GM12891 (cell line): ENCODE measurements around the gene SYCP2.

ENCODE experiments used
- PAX5 ChIP-seq: IDR thresholded peaks from 2 replicates; pipeline ENCODE4 v1.6.1; 2011; ENCODE audit warnings: low read length, moderate library complexity, mild to moderate bottlenecking; ENCODE audit not compliant: insufficient read depth, severe bottlenecking
- POLR2A ChIP-seq: IDR thresholded peaks from 2 replicates; pipeline ENCODE4 v1.6.1; 2011; ENCODE audit warnings: low read depth, low read length, control low read depth
- POLR2AphosphoS5 ChIP-seq: IDR thresholded peaks from 2 replicates; pipeline ENCODE4 v1.6.1; 2011; ENCODE audit warnings: low read depth, low read length, control low read depth
- SPI1 ChIP-seq: IDR thresholded peaks from 2 replicates; pipeline ENCODE4 v1.6.1; 2011; ENCODE audit warnings: low read depth, low read length, control low read depth
- TAF1 ChIP-seq: IDR thresholded peaks from 2 replicates; pipeline ENCODE4 v1.6.1; 2011; ENCODE audit warnings: low read depth, low read length, control low read depth

- TF ChIP-seq POLR2A = no peak
- TF ChIP-seq PAX5 = no peak
- TF ChIP-seq POLR2AphosphoS5 = no peak
- no peak for TF ChIP-seq TAF1
- no peak for TF ChIP-seq SPI1
Measured at GRCh38 chr20:59824711-59825562, 108.5 kb downstream of the SYCP2 start.
